ENCODE measurements around the gene CD209. TPM values are rescaled to one million over a fixed set of nuclear protein-coding genes. Genes with fewer than 3 reads are reported as not detected.

CD209 gene
- total and polyA plus RNA-seq, 2 of the 8 experiments (the other 6 are each of a cell fraction or from before 2014, with no cell fraction given), result 0.05 to 0.22 TPM

DNA sequence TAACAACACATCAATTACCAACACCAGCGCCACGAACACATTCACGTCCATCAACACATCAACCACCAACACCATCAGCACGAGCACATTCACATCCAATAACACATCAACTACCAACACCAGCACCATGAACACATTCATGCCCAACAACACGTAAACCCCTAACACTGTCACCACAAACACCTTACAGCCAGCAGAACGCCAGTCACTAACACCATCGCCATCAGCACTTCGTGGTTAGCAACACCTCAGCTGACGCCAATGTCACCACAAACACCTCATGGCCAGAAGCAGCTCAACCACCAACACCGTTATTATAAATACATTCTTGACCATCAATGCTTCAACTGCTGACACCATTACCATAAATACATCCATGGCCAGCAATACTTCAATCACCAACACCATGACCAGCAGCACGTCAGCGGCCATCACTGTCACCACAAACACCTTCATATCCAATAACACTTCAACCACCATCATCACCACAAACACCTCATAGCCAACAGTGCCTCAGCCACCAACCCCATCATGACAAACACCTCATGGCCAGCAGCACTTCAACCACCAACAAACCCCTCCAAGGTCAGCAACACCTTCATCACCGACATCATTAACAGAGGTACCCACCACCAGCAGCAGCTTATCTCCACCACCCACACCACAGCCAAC lies 54.8 kb downstream of the CD209 start:
- Histone ChIP-seq H3K27me3 (replicated peaks in 1 of 4; ENCODE audit: control insufficient read depth in 3 of 4, extremely low read depth in 1 of 4, insufficient read depth in 3 of 4, low read length in 3 of 4) (no peaks in the 10 kb centered on the region; a peak in 2 of 7 replicates), H3K36me3 (ENCODE audit: control insufficient read depth in 2 of 4, insufficient read depth in 4 of 4, low read length in 3 of 4) (no peaks in the 10 kb centered on the region), H2BK15ac (ENCODE audit: low read length) (peak overlapping the region; percentile 93; the same call in 1 of the 2 replicates), H2BK5ac (ENCODE audit: low read depth, low read length) (no peak overlapping the region), H4K5ac (ENCODE audit: insufficient read length, low read depth, low read length) (no peak overlapping the region), H3K18ac (ENCODE audit: extremely low read depth, low read length) (no peak overlapping the region), H3K4me1 (replicated peaks in 1 of 4; ENCODE audit: control insufficient read depth in 3 of 4, insufficient read depth in 4 of 4, low read length in 3 of 4) (peaks cover 0 to 10% (median 4%) of the 10 kb centered on the region in 4 experiments; a peak in 4 of 7 replicates), H2BK20ac (ENCODE audit: low read length) (no peak overlapping the region), H3K4me3 (ENCODE audit: extremely low read depth in 1 of 4, insufficient read depth in 2 of 4, low read depth in 3 of 4, low read length in 4 of 4) (no peak overlapping the region), H3K79me1 (ENCODE audit: low read depth, low read length) (no peaks in the 10 kb centered on the region), H3K4me2 (ENCODE audit: insufficient read depth in 1 of 2, low read depth in 2 of 2, low read length in 2 of 2) (no peak overlapping the region), H2BK120ac (replicated peaks; ENCODE audit: low read depth, low read length) (no peak overlapping the region), H2BK12ac (ENCODE audit: low read depth, low read length) (no peak overlapping the region), H3K9ac (replicated peaks in 1 of 4; ENCODE audit: extremely low read depth in 1 of 4, low read depth in 3 of 4, low read length in 3 of 4) (no peak overlapping the region), H3K23ac (ENCODE audit: insufficient read length) (no peak overlapping the region), H3K14ac (ENCODE audit: insufficient read length) (no peak overlapping the region), H4K20me1 (replicated peaks in 1 of 2; ENCODE audit: control insufficient read depth in 1 of 2, insufficient read depth in 2 of 2, low read length in 2 of 2) (peaks cover 0 to 5% of the 10 kb centered on the region in 2 experiments), H3K4ac (replicated peaks; ENCODE audit: insufficient read length, low read depth, low read length) (no peak overlapping the region), H3K23me2 (ENCODE audit: low read depth, low read length) (peaks cover 14% of the 10 kb centered on the region), H3K79me2 (ENCODE audit: control insufficient read depth in 1 of 2, insufficient read depth in 2 of 2, low read length in 2 of 2) (no peaks in the 10 kb centered on the region), H3K27ac (ENCODE audit: low read depth, low read length) (no peak overlapping the region), H2AFZ (ENCODE audit: low read length) (no peak overlapping the region), H2AK5ac (ENCODE audit: low read depth, low read length) (peak overlapping the region; percentile 96; the same call in 1 of the 2 replicates), H3K56ac (replicated peaks; ENCODE audit: insufficient read length, low read depth, low read length) (no peak overlapping the region), H4K8ac (ENCODE audit: extremely low read depth, insufficient read depth, low read length) (peak overlapping the region; percentile 35; the same call in 1 of the 2 replicates), H3K9me3 (ENCODE audit: insufficient read depth in 2 of 2, low read depth in 1 of 2, low read length in 1 of 2) (no peaks in the 10 kb centered on the region), H4K91ac (replicated peaks; ENCODE audit: insufficient read length, low read length) (no peak overlapping the region)
- FAIRE-seq, result no peak
- DNase-seq (ENCODE audit: low read depth in 1 of 2, low spot score in 2 of 2), result no peak
- TF ChIP-seq CBX8 (IDR thresholded peaks at IDR 0.05; ENCODE audit: borderline replicate concordance, low read depth, low read length), result no peak
- no peak for TF ChIP-seq HDAC6 (IDR thresholded peaks at IDR 0.05; ENCODE audit: low read depth, low read length)
- TF ChIP-seq PHF8 (conservative IDR thresholded peaks at IDR 0.05; ENCODE audit: low read depth, low read length), result no peak
- no peak for TF ChIP-seq GTF2F1 (IDR thresholded peaks at IDR 0.05; ENCODE audit: borderline replicate concordance, low read depth, low read length)
- TF ChIP-seq TEAD4 (IDR thresholded peaks at IDR 0.05; ENCODE audit: low read depth, low read length), result no peak
- TF ChIP-seq, protein P1, sequence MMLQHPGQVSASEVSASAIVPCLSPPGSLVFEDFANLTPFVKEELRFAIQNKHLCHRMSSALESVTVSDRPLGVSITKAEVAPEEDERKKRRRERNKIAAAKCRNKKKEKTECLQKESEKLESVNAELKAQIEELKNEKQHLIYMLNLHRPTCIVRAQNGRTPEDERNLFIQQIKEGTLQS (IDR thresholded peaks at IDR 0.05; ENCODE audit: insufficient read depth, low read depth, low read length), result no peak
- TF ChIP-seq RBBP5 (IDR thresholded peaks at IDR 0.05; ENCODE audit: borderline replicate concordance, low read depth, low read length), result no peak
- TF ChIP-seq NRF1 (IDR thresholded peaks at IDR 0.05; ENCODE audit: low read depth, low read length), result no peak
- TF ChIP-seq ASH2L (IDR thresholded peaks at IDR 0.05; ENCODE audit: low read length), result no peak
- no peak for TF ChIP-seq RNF2 (IDR thresholded peaks at IDR 0.05; ENCODE audit: borderline replicate concordance, low read depth, low read length, missing control alignments, poor library complexity, severe bottlenecking)
- TF ChIP-seq KDM4A (IDR thresholded peaks at IDR 0.05; ENCODE audit: low read depth, low read length, severe bottlenecking), result no peak
- TF ChIP-seq SUZ12 (IDR thresholded peaks at IDR 0.05; ENCODE audit: low read length), result no peak
- CTCF ChIA-PET (ENCODE audit: partially characterized antibody), result no interaction called here
- POLR2A ChIA-PET (ENCODE audit: partially characterized antibody), result no interaction called here
- WGBS, 2 experiments (ENCODE audit: extremely low coverage in 1 of 2, insufficient coverage in 1 of 2, insufficient read length in 1 of 2, insufficient replicate concordance in 2 of 2, low coverage in 1 of 2, low lambda C conversion rate in 2 of 2, missing lambda C conversion rate in 1 of 2), result 87% methylated on average over 13 of the region's 13 CpGs; no CpG with 5 or more reads in 1 of the 2 experiments

Data from H1 (cell line).